AG09319 (cell line): ENCODE data around the gene PCNT.

Experiments used
- DNase-seq: peaks from one replicate; pipeline ENCODE4 v3.0.0-alpha.2; 2010; ENCODE audit warnings: low read depth; ENCODE audit errors: extremely low read depth
- TF ChIP-seq, protein P1 (sequence below): IDR thresholded peaks from 2 replicates; pipeline ENCODE4 v1.5.1; 2011; ENCODE audit warnings: low read depth, mild to moderate bottlenecking, inconsistent platforms, low read length, moderate library complexity

PCNT gene

DNA sequence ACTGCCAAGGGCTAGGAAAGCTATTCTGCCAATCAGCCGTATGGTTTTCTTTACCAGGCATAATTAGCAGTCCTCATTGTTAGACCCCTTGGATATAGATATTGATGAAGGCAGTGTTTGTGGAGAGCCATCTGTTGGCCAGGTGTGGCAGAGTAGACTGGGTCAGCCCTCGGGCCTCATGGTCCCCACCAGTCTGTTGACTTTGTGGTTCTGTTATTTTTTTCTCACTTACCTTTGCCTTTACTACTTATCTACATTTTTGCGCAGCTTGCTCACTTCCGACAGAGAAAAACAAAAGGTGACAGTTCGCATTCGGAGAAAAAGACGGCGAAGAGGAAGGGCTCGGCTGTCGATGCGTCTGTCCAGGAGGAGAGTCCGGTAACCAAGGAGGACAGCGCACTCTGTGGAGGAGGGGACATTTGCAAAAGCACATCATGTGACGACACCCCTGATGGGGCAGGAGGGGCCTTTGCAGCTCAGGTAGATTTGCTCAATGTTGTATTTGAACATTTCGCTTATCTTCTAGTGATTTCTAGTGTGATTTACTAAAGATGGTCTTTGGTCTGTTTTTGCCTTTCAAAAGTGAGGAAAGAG is 2.3 kb downstream of the PCNT start:
- TF ChIP-seq, protein P1, sequence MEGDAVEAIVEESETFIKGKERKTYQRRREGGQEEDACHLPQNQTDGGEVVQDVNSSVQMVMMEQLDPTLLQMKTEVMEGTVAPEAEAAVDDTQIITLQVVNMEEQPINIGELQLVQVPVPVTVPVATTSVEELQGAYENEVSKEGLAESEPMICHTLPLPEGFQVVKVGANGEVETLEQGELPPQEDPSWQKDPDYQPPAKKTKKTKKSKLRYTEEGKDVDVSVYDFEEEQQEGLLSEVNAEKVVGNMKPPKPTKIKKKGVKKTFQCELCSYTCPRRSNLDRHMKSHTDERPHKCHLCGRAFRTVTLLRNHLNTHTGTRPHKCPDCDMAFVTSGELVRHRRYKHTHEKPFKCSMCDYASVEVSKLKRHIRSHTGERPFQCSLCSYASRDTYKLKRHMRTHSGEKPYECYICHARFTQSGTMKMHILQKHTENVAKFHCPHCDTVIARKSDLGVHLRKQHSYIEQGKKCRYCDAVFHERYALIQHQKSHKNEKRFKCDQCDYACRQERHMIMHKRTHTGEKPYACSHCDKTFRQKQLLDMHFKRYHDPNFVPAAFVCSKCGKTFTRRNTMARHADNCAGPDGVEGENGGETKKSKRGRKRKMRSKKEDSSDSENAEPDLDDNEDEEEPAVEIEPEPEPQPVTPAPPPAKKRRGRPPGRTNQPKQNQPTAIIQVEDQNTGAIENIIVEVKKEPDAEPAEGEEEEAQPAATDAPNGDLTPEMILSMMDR = no peak
- DNase-seq = no peak

DNA sequence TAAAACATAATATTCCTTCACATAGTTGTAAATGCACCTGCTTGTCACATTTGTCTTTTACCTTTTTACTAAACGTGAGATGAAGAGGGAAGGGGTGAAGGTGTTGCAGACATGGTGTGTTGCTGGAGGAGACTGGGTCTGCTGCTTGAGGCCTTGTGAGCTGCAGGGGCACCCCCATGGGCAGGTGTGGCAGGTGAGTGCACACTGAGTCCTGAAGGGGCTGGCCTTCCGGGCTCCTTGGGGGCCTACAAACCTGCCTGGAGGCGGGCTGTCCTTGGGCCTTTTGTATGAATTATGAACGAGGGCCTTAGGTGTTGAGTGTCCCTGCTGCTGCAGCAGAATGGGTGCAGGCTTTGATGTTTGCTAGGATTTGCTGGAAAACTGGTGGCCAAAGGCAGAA is 3.8 kb downstream of the PCNT start:
- no peak for DNase-seq
- TF ChIP-seq, protein P1 = no peak

DNA sequence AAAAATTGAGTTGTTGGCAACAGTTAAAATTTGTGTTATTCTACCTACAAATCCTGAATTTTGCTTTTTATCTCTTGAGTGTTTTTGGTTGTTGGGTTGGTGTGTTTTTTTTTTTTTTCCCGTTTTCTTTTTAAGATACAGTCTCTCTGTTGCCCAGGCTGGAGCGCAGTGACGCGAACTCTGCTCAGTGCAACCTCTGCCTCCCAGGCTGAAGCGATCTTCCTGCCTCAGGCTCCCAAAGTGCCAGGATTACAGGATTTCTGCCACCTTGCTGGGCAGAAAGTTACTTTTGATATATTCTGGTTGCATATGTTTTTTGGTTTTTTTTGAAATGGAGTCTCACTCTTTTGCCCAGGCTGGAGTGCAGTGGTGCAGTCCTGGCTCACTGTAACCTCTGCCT is 4.2 kb downstream of the PCNT start:
- TF ChIP-seq, protein P1 = no peak

DNA sequence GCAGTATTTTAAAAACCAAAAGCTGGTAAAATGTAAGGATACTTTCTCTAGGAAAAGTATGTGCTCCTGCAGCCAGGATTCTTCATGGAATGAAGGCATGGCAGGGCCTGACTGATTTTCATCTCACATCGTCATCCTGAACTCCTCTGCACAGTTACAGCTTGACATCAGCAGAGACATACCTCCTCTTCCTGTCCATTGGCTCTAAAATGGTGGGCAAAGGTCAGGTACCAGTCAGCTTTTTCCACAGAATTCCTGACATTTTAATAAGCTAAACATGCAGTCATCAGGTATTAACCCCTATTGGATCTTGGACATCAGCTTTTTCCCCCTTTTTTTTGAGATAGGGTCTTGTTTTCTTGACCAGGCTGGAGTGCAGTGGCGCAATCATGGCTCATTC is 5.8 kb downstream of the PCNT start:
- DNase-seq = no peak
- TF ChIP-seq, protein P1 = no peak

More for the DNA sequence above, 4.2 kb downstream of the PCNT start:
- no peak for DNase-seq

DNA sequence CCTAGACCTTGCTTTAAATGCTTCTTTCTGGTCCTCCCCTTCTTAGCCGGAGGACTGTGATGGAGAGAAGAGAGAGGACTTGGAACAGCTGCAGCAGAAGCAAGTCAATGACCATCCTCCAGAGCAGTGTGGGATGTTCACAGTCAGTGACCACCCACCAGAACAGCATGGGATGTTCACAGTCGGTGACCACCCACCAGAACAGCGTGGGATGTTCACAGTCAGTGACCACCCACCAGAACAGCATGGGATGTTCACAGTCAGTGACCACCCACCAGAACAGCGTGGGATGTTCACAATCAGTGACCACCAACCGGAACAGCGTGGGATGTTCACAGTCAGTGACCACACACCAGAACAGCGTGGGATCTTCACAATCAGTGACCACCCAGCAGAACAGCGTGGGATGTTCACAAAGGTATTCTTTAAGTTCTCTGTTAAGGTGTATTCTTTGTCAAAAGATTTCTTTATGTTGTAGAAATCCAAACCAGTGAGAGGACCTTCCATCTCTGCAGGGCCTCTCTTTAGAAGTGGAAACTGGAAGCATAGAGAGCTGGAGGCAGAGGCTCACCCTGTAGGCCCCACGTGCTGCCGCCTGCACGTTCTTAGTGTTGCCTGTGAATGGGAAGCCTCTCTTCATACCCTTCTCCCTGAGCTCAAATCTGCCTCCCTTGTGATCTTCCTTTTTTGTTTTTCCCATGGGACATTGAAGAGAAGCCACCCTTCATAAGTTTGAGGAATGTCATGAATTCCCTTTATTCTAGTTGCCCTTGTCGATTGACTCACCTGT is 10.6 kb downstream of the PCNT start:
- no peak for DNase-seq
- TF ChIP-seq, protein P1 = no peak

DNA sequence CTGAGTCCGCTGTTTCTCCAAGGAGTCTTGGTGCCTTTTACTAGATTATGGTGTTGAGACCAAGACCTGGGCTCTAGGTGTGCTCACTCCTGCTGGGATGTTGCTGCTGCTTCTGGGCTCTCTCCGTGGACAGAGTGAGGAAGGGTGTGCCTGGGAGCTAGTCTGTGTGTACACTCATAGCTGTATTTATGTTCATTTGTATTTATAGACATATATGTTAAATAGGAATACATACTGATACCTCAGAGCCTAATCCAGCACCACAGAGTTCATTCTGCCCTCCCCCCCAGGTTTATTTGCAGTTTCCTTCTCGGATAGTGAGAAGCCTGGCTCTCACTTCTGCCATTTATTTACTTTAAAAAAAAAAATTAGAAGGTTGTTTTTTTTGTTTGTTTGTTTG is 12.6 kb downstream of the PCNT start:
- TF ChIP-seq, protein P1 = no peak
- DNase-seq = no peak

DNA sequence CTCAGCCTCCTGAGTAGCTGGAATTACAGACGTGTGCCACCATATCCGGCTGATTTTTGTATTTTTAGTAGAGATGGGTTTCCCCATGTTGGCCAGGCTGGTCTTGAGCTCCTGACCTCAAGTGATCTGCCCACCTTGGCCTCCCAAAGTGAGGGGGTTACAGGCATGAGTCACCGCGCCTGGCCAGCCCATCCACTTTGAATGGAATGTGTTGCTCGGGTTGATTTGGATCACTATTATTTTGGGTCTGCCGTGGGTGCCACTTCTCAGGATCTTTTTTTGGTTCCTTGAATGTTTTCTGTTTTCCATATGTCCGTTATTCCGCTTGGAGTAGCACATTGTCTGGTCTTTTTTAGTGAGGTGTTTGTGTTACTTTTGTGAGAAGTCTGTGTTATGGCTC is 17.0 kb downstream of the PCNT start:
- TF ChIP-seq, protein P1 = no peak
- DNase-seq = no peak
